ENCODE measurements around the gene IGLL1. TPM values are rescaled to one million over a fixed set of nuclear protein-coding genes. Genes with fewer than 3 reads are reported as not detected.
"Not testable (repeated sequence)": the region's sequence is repeated elsewhere in the genome, so short reads cannot be mapped to it uniquely, and the experiment has no call there.

The IGLL1 gene
- total RNA-seq, 4 donors from 2014 or later = not detected

- intact Hi-C loops (cut with DNase I; ENCODE audit: low total_unique reads) = no loop called here
- 65 to 75% methylated on average over 7 to 8 of the region's 8 CpGs for WGBS, 2 donors
- no peak for DNase-seq (ENCODE audit: low spot score in 2 of 2)
- H3K4me3 ChIP-seq (ENCODE audit: low read depth, poor library complexity, severe bottlenecking) = no peak overlapping the region
- TF ChIP-seq POLR2A (IDR thresholded peaks at IDR 0.05) = no peak
- no peak for TF ChIP-seq CTCF (IDR thresholded peaks at IDR 0.05)
These were observed 31.4 kb downstream of the IGLL1 start for GRCh38 chr22:23548501-23549197.

GRCh38 chr22:23547818-23548500, 32.1 kb downstream of the IGLL1 start:
- H3K4me3 ChIP-seq (ENCODE audit: low read depth, poor library complexity, severe bottlenecking) = no peak overlapping the region
- TF ChIP-seq CTCF (IDR thresholded peaks at IDR 0.05) (no peak), POLR2A (IDR thresholded peaks at IDR 0.05) (no peak)
- intact Hi-C loops (cut with DNase I; ENCODE audit: low total_unique reads) = no loop called here
- no peak for DNase-seq (ENCODE audit: low spot score in 2 of 2)
- WGBS, 2 donors = 72 to 80% methylated on average over 10 of the region's 10 CpGs

DNA sequence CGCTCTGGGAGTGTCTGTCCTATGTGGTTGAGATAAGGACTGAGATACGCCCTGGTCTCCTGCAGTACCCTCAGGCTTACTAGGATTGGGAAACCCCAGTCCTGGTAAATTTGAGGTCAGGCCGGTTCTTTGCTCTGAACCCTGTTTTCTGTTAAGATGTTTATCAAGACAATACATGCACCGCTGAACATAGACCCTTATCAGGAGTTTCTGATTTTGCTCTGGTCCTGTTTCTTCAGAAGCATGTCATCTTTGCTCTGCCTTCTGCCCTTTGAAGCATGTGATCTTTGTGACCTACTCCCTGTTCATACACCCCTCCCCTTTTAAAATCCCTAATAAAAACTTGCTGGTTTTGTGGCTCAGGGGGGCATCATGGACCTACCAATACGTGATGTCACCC, 32.7 kb downstream of the IGLL1 start:
- 54 to 71% methylated on average over 5 of the region's 5 CpGs for WGBS, 2 donors
- intact Hi-C loops (cut with DNase I; ENCODE audit: low total_unique reads) = not testable (repeated sequence)

DNA sequence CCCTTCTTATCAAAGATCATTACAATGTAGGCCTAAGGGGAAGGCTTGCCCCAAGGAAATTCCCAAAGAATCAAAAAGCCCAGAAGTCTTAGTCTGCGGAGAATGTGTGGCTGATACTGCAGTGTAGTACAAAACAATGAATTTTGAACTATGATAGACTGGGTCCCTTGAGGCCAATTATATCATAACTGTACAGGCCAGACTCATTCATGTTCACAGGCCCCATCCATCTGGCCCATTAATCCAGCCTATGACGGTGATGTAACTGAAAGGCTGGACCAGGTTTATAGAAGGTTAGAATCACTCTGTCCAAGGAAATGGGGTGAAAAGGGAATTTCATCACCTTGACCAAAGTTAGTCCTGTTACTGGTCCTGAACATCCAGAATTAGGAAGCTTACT, 35.2 kb downstream of the IGLL1 start:
- DNase-seq (ENCODE audit: low spot score in 2 of 2) = no peak
- TF ChIP-seq CTCF (IDR thresholded peaks at IDR 0.05) = no peak
- TF ChIP-seq POLR2A (IDR thresholded peaks at IDR 0.05) = no peak
- 84 to 90% methylated on average over 2 of the region's 2 CpGs for WGBS, 2 donors
- intact Hi-C loops (cut with DNase I; ENCODE audit: low total_unique reads) = no loop called here
- no peak overlapping the region for H3K4me3 ChIP-seq (ENCODE audit: low read depth, poor library complexity, severe bottlenecking)

More for the DNA sequence above, 32.7 kb downstream of the IGLL1 start:
- not testable (repeated sequence) for DNase-seq (ENCODE audit: low spot score in 2 of 2); H3K4me3 ChIP-seq (ENCODE audit: low read depth, poor library complexity, severe bottlenecking)

DNA sequence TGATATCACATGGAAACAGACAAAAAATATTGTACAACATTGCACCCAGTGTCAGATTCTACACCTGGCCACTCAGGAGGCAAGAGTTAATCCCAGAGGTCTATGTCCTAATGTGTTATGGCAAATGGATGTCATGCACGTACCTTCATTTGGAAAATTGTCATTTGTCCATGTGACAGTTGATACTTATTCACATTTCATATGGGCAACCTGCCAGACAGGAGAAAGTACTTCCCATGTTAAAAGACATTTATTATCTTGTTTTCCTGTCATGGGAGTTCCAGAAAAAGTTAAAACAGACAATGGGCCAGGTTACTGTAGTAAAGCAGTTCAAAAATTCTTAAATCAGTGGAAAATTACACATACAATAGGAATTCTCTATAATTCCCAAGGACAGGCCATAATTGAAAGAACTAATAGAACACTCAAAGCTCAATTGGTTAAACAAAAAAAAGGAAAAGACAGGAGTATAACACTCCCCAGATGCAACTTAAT, 36.5 kb downstream of the IGLL1 start:
- H3K4me3 ChIP-seq (ENCODE audit: low read depth, poor library complexity, severe bottlenecking); DNase-seq (ENCODE audit: low spot score in 2 of 2); intact Hi-C loops (cut with DNase I; ENCODE audit: low total_unique reads): not testable (repeated sequence)
- 72 to 74% methylated on average over 1 of the region's 1 CpG for WGBS, 2 donors

DNA sequence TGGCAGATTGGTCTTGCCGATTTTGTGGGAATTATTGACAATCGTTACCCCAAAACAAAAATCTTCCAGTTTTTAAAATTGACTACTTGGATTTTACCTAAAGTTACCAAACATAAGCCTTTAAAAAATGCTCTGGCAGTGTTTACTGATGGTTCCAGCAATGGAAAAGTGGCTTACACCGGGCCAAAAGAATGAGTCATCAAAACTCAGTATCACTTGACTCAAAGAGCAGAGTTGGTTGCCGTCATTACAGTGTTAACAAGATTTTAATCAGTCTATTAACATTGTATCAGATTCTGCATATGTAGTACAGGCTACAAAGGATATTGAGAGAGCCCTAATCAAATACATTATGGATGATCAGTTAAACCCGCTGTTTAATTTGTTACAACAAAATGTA, 37.2 kb downstream of the IGLL1 start:
- intact Hi-C loops (cut with DNase I; ENCODE audit: low total_unique reads) = no loop called here
- WGBS, 2 donors = 40 to 49% methylated on average over 5 of the region's 5 CpGs
- no peak for DNase-seq (ENCODE audit: low spot score in 2 of 2)

GRCh38 chr22:23542391-23542790, 37.7 kb downstream of the IGLL1 start:
- H3K4me3 ChIP-seq (ENCODE audit: low read depth, poor library complexity, severe bottlenecking); intact Hi-C loops (cut with DNase I; ENCODE audit: low total_unique reads); DNase-seq (ENCODE audit: low spot score in 2 of 2): not testable (repeated sequence)
- WGBS, 2 donors = 30 to 36% methylated on average over 3 of the region's 3 CpGs

More for the DNA sequence above, 37.2 kb downstream of the IGLL1 start:
- TF ChIP-seq POLR2A (IDR thresholded peaks at IDR 0.05) (no peak), CTCF (IDR thresholded peaks at IDR 0.05) (no peak)
- no peak overlapping the region for H3K4me3 ChIP-seq (ENCODE audit: low read depth, poor library complexity, severe bottlenecking)

- peak in 1 of 2 donors; percentile 49 for DNase-seq (ENCODE audit: low spot score in 2 of 2)
- H3K4me3 ChIP-seq (ENCODE audit: low read depth, poor library complexity, severe bottlenecking); intact Hi-C loops (cut with DNase I; ENCODE audit: low total_unique reads): not testable (repeated sequence)
- 3 to 4% methylated on average over 7 of the region's 7 CpGs for WGBS, 2 donors
These were observed 38.2 kb downstream of the IGLL1 start for GRCh38 chr22:23541849-23542281.

DNA sequence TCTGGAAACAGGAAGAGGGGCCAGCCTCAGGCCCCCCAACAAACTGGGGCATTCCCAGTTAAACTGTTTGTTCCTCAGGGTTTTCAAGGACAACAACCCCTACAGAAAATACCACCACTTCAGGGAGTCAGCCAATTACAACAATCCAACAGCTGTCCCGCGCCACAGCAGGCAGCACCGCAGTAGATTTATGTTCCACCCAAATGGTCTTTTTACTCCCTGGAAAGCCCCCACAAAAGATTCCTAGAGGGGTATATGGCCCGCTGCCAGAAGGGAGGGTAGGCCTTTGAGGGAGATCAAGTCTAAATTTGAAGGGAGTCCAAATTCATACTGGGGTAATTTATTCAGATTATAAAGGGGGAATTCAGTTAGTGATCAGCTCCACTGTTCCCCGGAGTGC, 39.3 kb downstream of the IGLL1 start:
- H3K4me3 ChIP-seq (ENCODE audit: low read depth, poor library complexity, severe bottlenecking); intact Hi-C loops (cut with DNase I; ENCODE audit: low total_unique reads): not testable (repeated sequence)
- peak in 1 of 2 donors; percentile 52 for DNase-seq (ENCODE audit: low spot score in 2 of 2)
- WGBS, 2 donors = 68 to 69% methylated on average over 5 of the region's 5 CpGs

GRCh38 chr22:23539839-23540198, 40.3 kb downstream of the IGLL1 start:
- not testable (repeated sequence) for DNase-seq (ENCODE audit: low spot score in 2 of 2); H3K4me3 ChIP-seq (ENCODE audit: low read depth, poor library complexity, severe bottlenecking)
- 23 to 24% methylated on average over 7 of the region's 7 CpGs for WGBS, 2 donors
- intact Hi-C loops (cut with DNase I; ENCODE audit: low total_unique reads) = loop anchor here (10.0 kb wide), 2 partner anchors 155 to 305 kb away; no protein-coding TSS in a partner anchor
